ENCODE data around the gene SCGB1D2.
A peak's percentile ranks its signal among the peaks of the same experiment; 100 is the strongest.
"Not testable (repeated sequence)": the region's sequence is repeated elsewhere in the genome, so short reads cannot be mapped to it uniquely, and the experiment has no call there.

SCGB1D2 gene

DNA sequence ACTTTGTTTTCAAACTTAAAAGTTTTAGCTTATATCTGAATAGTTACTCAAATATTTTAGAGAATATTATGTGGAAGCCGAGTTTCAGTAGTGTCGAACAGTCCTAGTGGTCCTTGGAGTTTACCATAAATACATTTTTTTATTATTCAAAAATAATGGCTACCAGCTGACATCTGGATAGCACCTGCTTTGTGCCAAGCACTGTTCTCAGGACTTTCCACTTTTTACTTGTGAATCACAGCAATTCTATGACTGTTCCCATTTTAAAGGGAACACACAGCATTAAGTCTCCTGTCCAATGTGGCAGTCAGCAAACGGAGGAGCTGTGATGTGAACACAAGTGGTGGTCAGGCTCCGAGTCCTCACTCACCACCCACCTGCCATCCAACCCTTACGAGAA lies 37.6 kb upstream of the SCGB1D2 start:
- no peak for TF ChIP-seq CTCF (IDR thresholded peaks at IDR 0.05; ENCODE audit: low read depth, low read length)
- no peak overlapping the region for H3K4me3 ChIP-seq (ENCODE audit: low read depth, low read length)
- no peak for DNase-seq
- H3K27me3 ChIP-seq (ENCODE audit: insufficient read depth, low read depth, severe bottlenecking): no peaks in the 10 kb centered on the region
- H3K27ac ChIP-seq: no peak overlapping the region
- H3K9me3 ChIP-seq (ENCODE audit: severe bottlenecking): no peaks in the 10 kb centered on the region
- no peaks in the 10 kb centered on the region for H3K36me3 ChIP-seq

DNA sequence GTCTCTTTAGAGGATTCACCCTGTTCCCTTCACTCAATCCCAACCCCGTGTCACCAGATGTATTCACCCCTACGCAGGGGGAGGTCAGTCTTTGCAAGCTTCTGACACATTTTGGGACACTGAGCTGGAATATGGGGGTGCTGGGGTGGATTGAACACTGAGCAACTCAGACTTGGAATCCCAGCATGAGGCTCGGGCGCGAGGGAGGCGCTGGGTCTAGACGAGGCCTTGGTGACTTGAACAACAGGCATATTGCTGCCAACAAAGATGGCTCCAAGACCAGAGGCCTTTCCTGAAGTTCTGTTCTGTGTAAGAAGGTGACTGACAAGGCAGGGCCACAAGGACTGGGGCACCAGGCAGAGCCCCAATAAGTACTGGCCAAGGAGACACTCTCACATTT lies 36.6 kb upstream of the SCGB1D2 start:
- Histone ChIP-seq H3K36me3 (no peaks in the 10 kb centered on the region), H3K27ac (no peak overlapping the region), H3K9me3 (ENCODE audit: severe bottlenecking) (no peaks in the 10 kb centered on the region), H3K27me3 (ENCODE audit: insufficient read depth, low read depth, severe bottlenecking) (no peaks in the 10 kb centered on the region), H3K4me3 (ENCODE audit: low read depth, low read length) (no peak overlapping the region)
- no peak for DNase-seq
- no peak for TF ChIP-seq CTCF (IDR thresholded peaks at IDR 0.05; ENCODE audit: low read depth, low read length)

- not testable (repeated sequence) for H3K4me3 ChIP-seq (ENCODE audit: low read depth, low read length); H3K36me3 ChIP-seq; DNase-seq; H3K27me3 ChIP-seq (ENCODE audit: insufficient read depth, low read depth, severe bottlenecking); H3K9me3 ChIP-seq (ENCODE audit: severe bottlenecking); H3K27ac ChIP-seq
Observed at GRCh38 chr11:62206276-62207066, 35.6 kb upstream of the SCGB1D2 start.

- H3K27ac ChIP-seq: no peak overlapping the region
- no peaks in the 10 kb centered on the region for H3K27me3 ChIP-seq (ENCODE audit: insufficient read depth, low read depth, severe bottlenecking)
- TF ChIP-seq CTCF (IDR thresholded peaks at IDR 0.05; ENCODE audit: low read depth, low read length): no peak
- no peak for DNase-seq
- H3K9me3 ChIP-seq (ENCODE audit: severe bottlenecking): no peaks in the 10 kb centered on the region
- H3K36me3 ChIP-seq: no peaks in the 10 kb centered on the region
- H3K4me3 ChIP-seq (ENCODE audit: low read depth, low read length): no peak overlapping the region
Observed at GRCh38 chr11:62208785-62209144, 33.3 kb upstream of the SCGB1D2 start.

- Histone ChIP-seq H3K27ac (no peak overlapping the region), H3K4me3 (ENCODE audit: low read depth, low read length) (no peak overlapping the region), H3K36me3 (no peaks in the 10 kb centered on the region), H3K9me3 (ENCODE audit: severe bottlenecking) (peaks cover 6% of the 10 kb centered on the region), H3K27me3 (ENCODE audit: insufficient read depth, low read depth, severe bottlenecking) (no peaks in the 10 kb centered on the region)
- peak; percentile 51 for TF ChIP-seq CTCF (IDR thresholded peaks at IDR 0.05; ENCODE audit: low read depth, low read length)
- no peak for DNase-seq
Observed at GRCh38 chr11:62217191-62217748, 24.8 kb upstream of the SCGB1D2 start.

- no peaks in the 10 kb centered on the region for H3K36me3 ChIP-seq
- no peak for DNase-seq
- no peak overlapping the region for H3K4me3 ChIP-seq (ENCODE audit: low read depth, low read length)
- H3K27me3 ChIP-seq (ENCODE audit: insufficient read depth, low read depth, severe bottlenecking): no peaks in the 10 kb centered on the region
- H3K9me3 ChIP-seq (ENCODE audit: severe bottlenecking): peaks cover 22% of the 10 kb centered on the region
- no peak for TF ChIP-seq CTCF (IDR thresholded peaks at IDR 0.05; ENCODE audit: low read depth, low read length)
- no peak overlapping the region for H3K27ac ChIP-seq
Observed at GRCh38 chr11:62221498-62221897, 20.5 kb upstream of the SCGB1D2 start.
